Lower leg skin (tissue), 4 donors: ENCODE measurements around the gene BCAS1. TPM values are rescaled to one million over a fixed set of nuclear protein-coding genes. Genes with fewer than 3 reads are reported as not detected.

Source experiments
- DNase-seq, 2 donors: peaks; one replicate each; pipeline ENCODE4 v3.0.0-alpha.2; 2019; ENCODE audit warnings: low spot score in 2 of 2
- H3K4me3 ChIP-seq: fragments of 200-600 bp; sonication (generic); 2 replicates; pipeline ENCODE4 v1.5.1; 2017; ENCODE audit warnings: mild to moderate bottlenecking, low read depth; ENCODE audit not compliant: poor library complexity, severe bottlenecking
- CTCF ChIP-seq, 3 donors: fragments of 450-650 bp; IDR thresholded peaks; one replicate each; pipeline ENCODE4 v1.5.1; 2016; ENCODE audit warnings: antibody characterized with exemption in 3 of 3, mild to moderate bottlenecking in 3 of 3, moderate library complexity in 2 of 3
- POLR2A ChIP-seq, 2 donors: fragments of 450-650 bp; IDR thresholded peaks; one replicate each; pipeline ENCODE4 v1.6.1; 2016 to 2017; ENCODE audit warnings: antibody characterized with exemption in 2 of 2, mild to moderate bottlenecking in 1 of 2, moderate library complexity in 1 of 2
- WGBS, 2 donors: methylation state at CpG; one replicate each; pipeline ENCODE4 v1.1.5; 2018; 5-methylcytosine and 5-hydroxymethylcytosine counted together
- intact Hi-C: fragments of 100-400 bp; cut with DNase I; formaldehyde crosslinking; loops from one replicate; pipeline ENCODE4 v1.15.0; 2023; ENCODE audit warnings: low total_unique reads
- total RNA-seq, 4 donors: library from RNA; depleted of rRNA; stranded (reverse); fragments of >200 nt; gene quantifications; one replicate each; pipeline ENCODE4 v1.1.0, GENCODE V29; 2016

The BCAS1 gene
- total RNA-seq, 4 donors from 2014 or later, result 1.7 to 3.7 (median 2.1) TPM

- no peak overlapping the region for H3K4me3 ChIP-seq
- intact Hi-C loops, result no loop called here
- TF ChIP-seq CTCF (IDR thresholded peaks at IDR 0.05), result no peak
- no peak for TF ChIP-seq POLR2A (IDR thresholded peaks at IDR 0.05)
- no peak for DNase-seq
- 65 to 69% methylated on average over 3 of the region's 3 CpGs for WGBS, 2 donors
These were observed 139.5 kb downstream of the BCAS1 start for GRCh38 chr20:53930651-53931504.

DNA sequence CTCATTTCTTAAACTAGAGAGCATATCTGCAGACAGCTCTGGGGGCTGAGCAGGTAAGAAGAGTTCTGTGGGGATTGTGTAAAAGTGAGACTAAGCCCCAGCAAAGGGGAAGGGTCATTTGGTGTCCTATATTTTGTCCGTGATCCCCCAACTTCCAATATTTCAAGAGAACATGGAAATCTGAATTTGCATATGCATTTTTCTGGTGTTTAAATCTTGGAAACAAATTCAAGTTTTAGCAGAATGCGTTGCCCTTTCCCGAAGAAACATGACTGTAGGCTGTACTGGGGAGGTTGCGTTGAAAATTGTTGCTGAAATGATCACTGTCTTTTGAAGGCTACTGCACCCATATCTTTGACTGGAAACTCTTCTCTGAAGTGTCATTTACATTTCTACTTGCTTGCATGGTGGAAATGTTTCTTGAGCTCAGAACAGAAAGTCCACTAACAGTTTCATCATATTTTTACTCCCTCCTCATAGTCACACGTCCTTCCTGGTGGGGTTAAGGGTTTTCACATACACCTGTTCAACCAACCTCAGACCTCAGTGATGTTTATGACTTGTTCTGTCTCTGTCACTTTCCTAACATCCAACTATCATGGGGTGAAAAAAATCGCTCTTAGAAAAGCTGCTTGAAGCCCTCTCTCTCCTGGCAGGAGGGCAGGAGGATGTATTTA is 140.3 kb downstream of the BCAS1 start:
- 84 to 90% methylated on average over 6 of the region's 6 CpGs for WGBS, 2 donors
- intact Hi-C loops, result no loop called here
- H3K4me3 ChIP-seq, result no peak overlapping the region
- no peak for TF ChIP-seq CTCF (IDR thresholded peaks at IDR 0.05)
- no peak for TF ChIP-seq POLR2A (IDR thresholded peaks at IDR 0.05)
- DNase-seq, result no peak

GRCh38 chr20:53929399-53929798 is 141.0 kb downstream of the BCAS1 start:
- intact Hi-C loops, result no loop called here
- H3K4me3 ChIP-seq, result no peak overlapping the region
- DNase-seq, result no peak
- no peak for TF ChIP-seq CTCF (IDR thresholded peaks at IDR 0.05)
- TF ChIP-seq POLR2A (IDR thresholded peaks at IDR 0.05), result no peak
- 92 to 93% methylated on average over 2 of the region's 2 CpGs for WGBS, 2 donors

- 91 to 92% methylated on average over 7 of the region's 7 CpGs for WGBS, 2 donors
These were observed 142.4 kb downstream of the BCAS1 start for GRCh38 chr20:53927990-53928389.

DNA sequence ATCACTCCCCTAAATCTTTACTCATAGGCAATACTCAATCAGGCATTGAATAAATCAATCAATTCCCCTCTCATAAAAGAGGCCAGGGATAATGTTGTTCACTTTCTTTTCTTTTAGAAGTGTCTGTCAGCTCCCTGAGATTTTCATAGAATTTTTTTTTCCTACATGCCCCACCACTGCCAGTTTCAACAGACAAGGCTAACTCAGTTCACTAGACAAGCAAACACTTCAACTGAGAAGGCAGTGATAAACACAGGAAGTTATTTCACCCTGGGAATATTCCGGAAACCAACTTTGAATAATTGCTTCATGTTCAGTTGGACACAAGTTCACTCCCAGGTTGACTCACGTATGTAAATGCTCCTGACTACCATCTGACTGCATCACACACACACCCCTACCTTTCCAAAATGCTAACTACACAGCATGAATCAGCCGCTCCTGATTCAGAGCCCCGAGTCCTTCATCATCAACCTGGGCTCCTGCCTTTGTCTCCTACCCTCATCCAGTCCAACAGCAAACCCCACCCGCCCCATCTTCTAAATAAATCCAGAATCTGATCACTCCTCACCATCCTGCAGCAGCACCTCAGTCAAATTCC is 143.9 kb downstream of the BCAS1 start:
- TF ChIP-seq CTCF (IDR thresholded peaks at IDR 0.05), result peak in 1 of 3 donors; percentile 20
- no peak for TF ChIP-seq POLR2A (IDR thresholded peaks at IDR 0.05)
- intact Hi-C loops, result no loop called here
- no peak overlapping the region for H3K4me3 ChIP-seq
- WGBS, 2 donors, result 27 to 40% methylated on average over 5 of the region's 5 CpGs
- DNase-seq, result peak; percentile 55 to 82

More at GRCh38 chr20:53927990-53928389, 142.4 kb downstream of the BCAS1 start:
- DNase-seq, result no peak
- intact Hi-C loops, result no loop called here
- TF ChIP-seq POLR2A (IDR thresholded peaks at IDR 0.05), result no peak
- TF ChIP-seq CTCF (IDR thresholded peaks at IDR 0.05), result no peak
- no peak overlapping the region for H3K4me3 ChIP-seq
